AG09319 (cell line): Measurements from ENCODE around the gene PRKAB2.
"Not testable (repeated sequence)": the region's sequence is repeated elsewhere in the genome, so short reads cannot be mapped to it uniquely, and the experiment has no call there.

ENCODE experiments used
- DNase-seq: peaks from one replicate; pipeline ENCODE4 v3.0.0-alpha.2; 2010; ENCODE audit warnings: low read depth; ENCODE audit errors: extremely low read depth
- TF ChIP-seq, protein P1 (sequence below): IDR thresholded peaks from 2 replicates; pipeline ENCODE4 v1.5.1; 2011; ENCODE audit warnings: low read depth, mild to moderate bottlenecking, inconsistent platforms, low read length, moderate library complexity

PRKAB2 gene

DNA sequence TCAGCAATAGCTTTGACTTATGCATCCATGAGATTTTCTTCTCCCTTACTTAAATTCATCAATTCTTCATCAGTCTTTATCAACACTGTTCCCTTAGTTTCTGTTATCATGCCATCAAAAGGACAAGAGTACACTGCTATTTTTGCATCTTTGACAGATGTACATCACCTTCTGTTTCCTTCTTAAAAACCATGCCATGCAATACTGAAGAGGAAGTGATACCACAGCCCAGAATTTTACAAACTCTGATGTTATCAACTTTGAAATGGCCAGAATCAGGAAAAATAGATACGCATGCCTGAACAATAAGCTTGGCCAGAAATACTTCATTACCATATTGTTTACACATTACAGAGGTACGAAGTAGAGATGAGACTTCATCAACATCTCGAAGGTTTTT, 31.8 kb upstream of the PRKAB2 start:
- TF ChIP-seq, protein P1, sequence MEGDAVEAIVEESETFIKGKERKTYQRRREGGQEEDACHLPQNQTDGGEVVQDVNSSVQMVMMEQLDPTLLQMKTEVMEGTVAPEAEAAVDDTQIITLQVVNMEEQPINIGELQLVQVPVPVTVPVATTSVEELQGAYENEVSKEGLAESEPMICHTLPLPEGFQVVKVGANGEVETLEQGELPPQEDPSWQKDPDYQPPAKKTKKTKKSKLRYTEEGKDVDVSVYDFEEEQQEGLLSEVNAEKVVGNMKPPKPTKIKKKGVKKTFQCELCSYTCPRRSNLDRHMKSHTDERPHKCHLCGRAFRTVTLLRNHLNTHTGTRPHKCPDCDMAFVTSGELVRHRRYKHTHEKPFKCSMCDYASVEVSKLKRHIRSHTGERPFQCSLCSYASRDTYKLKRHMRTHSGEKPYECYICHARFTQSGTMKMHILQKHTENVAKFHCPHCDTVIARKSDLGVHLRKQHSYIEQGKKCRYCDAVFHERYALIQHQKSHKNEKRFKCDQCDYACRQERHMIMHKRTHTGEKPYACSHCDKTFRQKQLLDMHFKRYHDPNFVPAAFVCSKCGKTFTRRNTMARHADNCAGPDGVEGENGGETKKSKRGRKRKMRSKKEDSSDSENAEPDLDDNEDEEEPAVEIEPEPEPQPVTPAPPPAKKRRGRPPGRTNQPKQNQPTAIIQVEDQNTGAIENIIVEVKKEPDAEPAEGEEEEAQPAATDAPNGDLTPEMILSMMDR: no peak
- DNase-seq: no peak

DNA sequence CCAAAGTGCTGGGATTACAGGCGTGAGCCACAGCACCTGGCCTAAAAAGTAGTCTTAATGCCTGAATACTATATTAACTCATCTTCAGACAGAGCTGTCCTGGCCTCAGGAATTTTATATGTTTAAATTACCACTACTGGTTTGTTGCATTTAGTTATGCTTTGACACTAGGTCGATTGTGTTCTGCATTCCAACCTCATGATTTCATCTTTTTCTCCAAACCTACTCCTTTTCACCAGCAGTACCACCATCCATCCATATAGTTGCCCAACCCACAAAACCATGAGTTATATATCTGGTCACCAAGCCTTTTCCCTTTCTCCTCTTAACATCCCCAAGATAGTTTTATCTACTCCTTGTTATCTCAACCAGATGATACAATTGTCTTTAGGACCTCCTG, 30.3 kb upstream of the PRKAB2 start:
- DNase-seq: no peak
- TF ChIP-seq, protein P1: no peak

DNA sequence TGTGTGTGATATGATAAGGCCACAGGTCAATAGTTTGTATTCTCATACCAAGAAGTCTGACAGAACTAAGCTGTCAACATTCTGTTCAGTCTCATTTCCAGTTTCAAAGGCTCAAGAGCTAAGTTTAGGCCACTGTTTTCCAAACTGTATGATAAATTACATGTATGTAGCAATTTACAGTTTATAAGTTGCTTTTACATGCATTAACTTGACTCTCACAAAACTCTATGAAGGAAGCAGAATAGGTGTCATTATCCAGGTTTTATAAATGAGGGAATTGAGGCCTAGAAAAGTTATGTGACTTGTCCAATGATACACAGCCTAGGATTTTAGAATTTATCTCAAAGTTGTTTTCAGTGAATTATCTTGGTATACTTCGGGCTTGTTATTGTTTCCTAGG, 29.5 kb upstream of the PRKAB2 start:
- DNase-seq: no peak
- TF ChIP-seq, protein P1: no peak

DNA sequence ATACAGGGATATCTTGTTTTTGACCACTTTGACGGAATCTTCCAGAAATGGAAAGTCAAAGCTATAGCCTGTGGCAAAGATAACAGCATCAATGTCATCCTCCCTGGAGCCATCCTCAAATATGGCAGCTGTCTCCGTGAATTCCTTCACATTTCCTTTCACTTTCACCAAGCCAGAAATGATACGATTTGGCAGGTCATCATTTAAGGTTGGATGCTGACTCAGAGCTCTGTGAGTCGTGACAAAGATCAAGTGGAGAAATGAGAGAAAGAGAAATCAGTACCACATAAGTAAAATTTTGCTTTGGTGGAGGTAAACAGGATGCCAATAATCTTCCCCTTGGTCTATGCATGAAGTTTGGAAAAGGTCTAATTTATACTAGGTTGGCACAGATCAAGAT, 29.0 kb upstream of the PRKAB2 start:
- no peak for DNase-seq
- TF ChIP-seq, protein P1: no peak

DNA sequence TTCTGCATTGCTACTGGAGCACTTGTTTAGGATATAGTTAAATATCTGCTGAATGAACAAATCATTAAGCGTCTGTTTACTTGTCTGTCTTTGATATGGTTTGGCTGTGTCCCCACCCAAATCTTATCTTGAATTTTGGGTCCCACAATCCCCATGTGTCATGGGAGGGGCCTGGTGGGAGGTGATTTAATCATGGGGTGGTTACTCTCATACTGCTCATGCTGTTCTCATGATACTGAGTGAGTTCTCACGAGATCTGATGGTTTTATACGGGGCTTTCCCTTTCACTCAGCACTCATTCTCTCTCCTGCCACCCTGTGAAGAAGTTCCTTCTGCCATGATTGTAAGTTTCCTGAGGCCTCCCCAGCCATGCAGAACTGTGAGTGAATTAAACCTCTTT, 25.1 kb upstream of the PRKAB2 start:
- not testable (repeated sequence) for DNase-seq

DNA sequence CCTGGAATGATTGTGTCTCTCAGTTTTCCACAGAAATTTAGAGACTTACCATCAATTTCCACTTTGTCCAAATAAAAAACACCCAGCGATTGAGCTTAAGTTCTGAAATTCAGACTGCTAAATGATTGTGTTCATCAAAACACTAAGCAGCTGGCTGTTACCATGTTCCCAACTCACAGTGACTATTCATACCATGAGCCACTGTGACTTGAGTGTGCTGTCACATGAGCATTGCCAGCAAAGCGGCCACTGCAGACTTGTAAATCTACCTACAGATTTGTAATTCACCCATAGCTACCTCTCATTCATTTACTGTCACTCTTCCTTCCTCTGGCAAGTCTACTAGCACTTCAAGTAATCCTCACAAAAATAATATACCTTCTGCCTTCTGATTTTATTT, 17.2 kb upstream of the PRKAB2 start:
- TF ChIP-seq, protein P1: no peak
- no peak for DNase-seq

DNA sequence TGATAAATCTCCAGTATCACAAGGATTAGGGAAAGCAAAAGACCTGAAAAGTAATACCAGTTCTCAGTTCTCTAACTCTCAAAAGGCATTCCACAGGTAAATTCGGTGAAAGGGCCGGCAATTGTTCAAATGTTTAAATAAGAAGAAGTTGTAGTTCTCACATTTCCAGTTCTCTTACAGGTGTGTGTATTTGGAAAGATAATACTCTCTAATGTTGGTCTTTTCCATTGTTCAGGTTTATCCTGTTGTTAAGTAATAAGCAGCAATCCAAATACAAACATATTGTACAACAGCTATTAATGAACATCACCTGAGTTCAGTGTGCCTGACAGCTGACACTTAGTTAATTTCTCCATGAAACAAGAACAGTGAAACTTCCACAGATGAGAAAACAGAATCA, 13.2 kb upstream of the PRKAB2 start:
- TF ChIP-seq, protein P1: no peak
- no peak for DNase-seq

DNA sequence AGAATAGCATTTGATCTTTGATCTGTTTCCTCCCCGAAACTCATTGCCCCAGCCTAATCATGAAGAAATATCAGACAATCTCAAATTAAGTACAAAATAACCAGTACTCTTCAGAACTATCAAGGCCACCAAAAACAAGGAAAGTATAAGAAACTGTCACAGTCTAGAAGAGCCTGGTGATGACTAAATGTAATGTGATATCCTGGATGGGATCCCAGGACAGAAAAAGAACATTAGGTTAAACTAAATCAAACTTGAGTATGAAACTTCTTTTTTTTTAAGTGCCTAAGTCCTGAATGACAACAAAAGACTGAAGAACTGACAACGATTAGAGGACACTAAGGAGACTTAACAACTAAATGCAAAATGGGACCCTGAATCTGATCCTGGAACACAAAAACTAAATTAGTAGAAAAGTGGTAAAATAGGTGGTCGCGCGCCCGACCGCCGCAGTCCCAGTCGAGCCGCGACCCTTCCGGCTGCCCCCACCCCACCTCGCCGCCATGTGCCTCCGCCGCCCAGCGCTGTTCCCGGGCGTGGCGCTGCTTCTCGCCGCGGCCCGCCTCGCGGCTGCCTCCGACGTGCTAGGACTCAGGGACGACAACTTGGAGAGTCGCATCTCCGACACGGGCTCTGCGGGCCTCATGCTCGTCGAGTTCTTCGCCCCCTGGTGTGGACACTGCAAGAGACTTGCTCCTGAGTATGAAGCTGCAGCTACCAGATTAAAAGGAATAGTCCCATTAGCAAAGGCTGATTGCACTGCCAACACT, 5.5 kb upstream of the PRKAB2 start:
- DNase-seq: no peak
- TF ChIP-seq, protein P1: no peak
